ENCODE measurements around the gene SASH1. TPM values are rescaled to one million over a fixed set of nuclear protein-coding genes. Genes with fewer than 3 reads are reported as not detected.
A peak's percentile ranks its signal among the peaks of the same experiment; 100 is the strongest.

The SASH1 gene
- 12.1 and 12.3 TPM in 2 replicates for total RNA-seq (2022)
- Bru-seq, nascent RNA: percentile 60 among the genes with signal in this experiment
- BruChase-seq, experiment 1, labeled RNA remaining after a 6-hour chase: percentile 48 among the genes with signal in this experiment
- percentile 49 among the genes with signal in this experiment for BruChase-seq, experiment 2, labeled RNA remaining after a 2-hour chase
- long read RNA-seq, full-length matches to known transcripts: 2 of 4 reads
- long read RNA-seq, partial matches to known transcripts: 1 of 4 reads
- long read RNA-seq, other reads (novel, unspliced or antisense): 1 of 4 reads

GRCh38 chr6:148342350-148343046 lies at the start of gene SASH1:
SASH1 (plus strand) TSS chr6:148342838; CDS start chr6:148343068, 230 bp downstream.
- DNase-seq: peak; percentile 49
- Mint-ChIP-seq H3K9me3 (ENCODE audit: low read depth, unreplicated experiment) (no peaks in the 10 kb centered on the region), H3K4me3 (ENCODE audit: low read depth, unreplicated experiment) (peak within 1 kb of the TSS; percentile 90), H3K36me3 (ENCODE audit: insufficient read depth, unreplicated experiment) (peaks cover 18% of the 10 kb centered on the region), H3K4me1 (ENCODE audit: low read depth, unreplicated experiment) (peaks cover 18% of the 10 kb centered on the region), H3K27ac (ENCODE audit: unreplicated experiment) (peak within 1 kb of the TSS; percentile 98), H3K27me3 (ENCODE audit: unreplicated experiment) (no peaks in the 10 kb centered on the region)
- no TSS peak for BruUV-seq (replicated peaks)
- CTCF ChIA-PET: no interaction called here
- TF ChIP-seq, protein P1, sequence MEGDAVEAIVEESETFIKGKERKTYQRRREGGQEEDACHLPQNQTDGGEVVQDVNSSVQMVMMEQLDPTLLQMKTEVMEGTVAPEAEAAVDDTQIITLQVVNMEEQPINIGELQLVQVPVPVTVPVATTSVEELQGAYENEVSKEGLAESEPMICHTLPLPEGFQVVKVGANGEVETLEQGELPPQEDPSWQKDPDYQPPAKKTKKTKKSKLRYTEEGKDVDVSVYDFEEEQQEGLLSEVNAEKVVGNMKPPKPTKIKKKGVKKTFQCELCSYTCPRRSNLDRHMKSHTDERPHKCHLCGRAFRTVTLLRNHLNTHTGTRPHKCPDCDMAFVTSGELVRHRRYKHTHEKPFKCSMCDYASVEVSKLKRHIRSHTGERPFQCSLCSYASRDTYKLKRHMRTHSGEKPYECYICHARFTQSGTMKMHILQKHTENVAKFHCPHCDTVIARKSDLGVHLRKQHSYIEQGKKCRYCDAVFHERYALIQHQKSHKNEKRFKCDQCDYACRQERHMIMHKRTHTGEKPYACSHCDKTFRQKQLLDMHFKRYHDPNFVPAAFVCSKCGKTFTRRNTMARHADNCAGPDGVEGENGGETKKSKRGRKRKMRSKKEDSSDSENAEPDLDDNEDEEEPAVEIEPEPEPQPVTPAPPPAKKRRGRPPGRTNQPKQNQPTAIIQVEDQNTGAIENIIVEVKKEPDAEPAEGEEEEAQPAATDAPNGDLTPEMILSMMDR (IDR thresholded peaks at IDR 0.05; ENCODE audit: unreplicated experiment): no peak
- intact Hi-C loops (cut with micrococcal nuclease; ENCODE audit: unreplicated experiment): loop anchor here (5.0 kb wide), 1 partner anchor 120 kb away; no protein-coding TSS in a partner anchor

GRCh38 chr6:148293181-148293995 lies 49.2 kb upstream of the SASH1 start:
- no peaks in the 10 kb centered on the region for H3K27me3 Mint-ChIP-seq (ENCODE audit: unreplicated experiment)
- DNase-seq: no peak
- no peak overlapping the region for H3K27ac Mint-ChIP-seq (ENCODE audit: unreplicated experiment)
- CTCF ChIA-PET: no interaction called here
- H3K4me3 Mint-ChIP-seq (ENCODE audit: low read depth, unreplicated experiment): no peak overlapping the region
- intact Hi-C loops (cut with micrococcal nuclease; ENCODE audit: unreplicated experiment): no loop called here
- H3K4me1 Mint-ChIP-seq (ENCODE audit: low read depth, unreplicated experiment): no peaks in the 10 kb centered on the region
- no peaks in the 10 kb centered on the region for H3K36me3 Mint-ChIP-seq (ENCODE audit: insufficient read depth, unreplicated experiment)
- TF ChIP-seq, protein P1 (IDR thresholded peaks at IDR 0.05; ENCODE audit: unreplicated experiment): no peak
- no peaks in the 10 kb centered on the region for H3K9me3 Mint-ChIP-seq (ENCODE audit: low read depth, unreplicated experiment)
- BruUV-seq (replicated peaks): no TSS peak

GRCh38 chr6:148294059-148294458 lies 48.6 kb upstream of the SASH1 start:
- H3K4me1 Mint-ChIP-seq (ENCODE audit: low read depth, unreplicated experiment): no peaks in the 10 kb centered on the region
- BruUV-seq (replicated peaks): no TSS peak
- intact Hi-C loops (cut with micrococcal nuclease; ENCODE audit: unreplicated experiment): no loop called here
- DNase-seq: no peak
- H3K36me3 Mint-ChIP-seq (ENCODE audit: insufficient read depth, unreplicated experiment): no peaks in the 10 kb centered on the region
- TF ChIP-seq, protein P1 (IDR thresholded peaks at IDR 0.05; ENCODE audit: unreplicated experiment): no peak
- CTCF ChIA-PET: no interaction called here
- H3K4me3 Mint-ChIP-seq (ENCODE audit: low read depth, unreplicated experiment): no peak overlapping the region
- H3K9me3 Mint-ChIP-seq (ENCODE audit: low read depth, unreplicated experiment): no peaks in the 10 kb centered on the region
- H3K27me3 Mint-ChIP-seq (ENCODE audit: unreplicated experiment): no peaks in the 10 kb centered on the region
- H3K27ac Mint-ChIP-seq (ENCODE audit: unreplicated experiment): no peak overlapping the region

DNA sequence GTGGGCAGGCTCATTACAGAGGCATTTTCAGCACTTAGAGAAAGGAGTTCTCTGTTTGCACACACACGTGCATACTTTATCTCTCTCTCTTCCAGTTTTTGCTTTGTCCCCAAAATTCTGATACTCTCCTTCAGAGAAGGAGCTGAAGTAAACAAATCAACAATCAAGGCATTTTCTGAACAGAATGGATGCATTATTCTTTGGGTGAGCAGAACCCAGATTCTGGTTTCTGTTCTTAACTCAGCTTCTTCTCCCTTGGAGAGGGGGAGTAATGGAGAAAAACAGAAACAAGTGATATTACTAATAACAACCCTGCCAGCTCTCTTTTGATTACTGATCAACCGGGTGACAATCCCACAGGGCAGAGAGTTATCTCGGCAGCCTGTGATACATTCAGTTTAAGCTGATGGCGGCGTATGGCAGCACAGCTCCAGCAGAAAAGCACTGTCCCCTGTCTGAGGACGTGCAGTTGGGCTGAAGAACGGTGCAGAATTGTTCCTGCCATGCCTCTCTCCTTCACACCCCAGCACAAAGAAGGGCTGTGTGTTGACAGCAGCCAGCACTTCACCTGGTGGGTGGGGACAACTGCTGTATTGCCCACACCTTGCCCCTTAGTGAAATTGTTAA lies 47.3 kb upstream of the SASH1 start:
- H3K9me3 Mint-ChIP-seq (ENCODE audit: low read depth, unreplicated experiment): no peaks in the 10 kb centered on the region
- H3K27me3 Mint-ChIP-seq (ENCODE audit: unreplicated experiment): no peaks in the 10 kb centered on the region
- DNase-seq: no peak
- TF ChIP-seq, protein P1 (IDR thresholded peaks at IDR 0.05; ENCODE audit: unreplicated experiment): no peak
- no TSS peak for BruUV-seq (replicated peaks)
- intact Hi-C loops (cut with micrococcal nuclease; ENCODE audit: unreplicated experiment): no loop called here
- H3K27ac Mint-ChIP-seq (ENCODE audit: unreplicated experiment): no peak overlapping the region
- CTCF ChIA-PET: no interaction called here
- H3K36me3 Mint-ChIP-seq (ENCODE audit: insufficient read depth, unreplicated experiment): no peaks in the 10 kb centered on the region
- no peak overlapping the region for H3K4me3 Mint-ChIP-seq (ENCODE audit: low read depth, unreplicated experiment)
- H3K4me1 Mint-ChIP-seq (ENCODE audit: low read depth, unreplicated experiment): no peaks in the 10 kb centered on the region

Data from Calu3 (cell line).